Dedifferentiated amniotic fluid mesenchymal stem cell (primary cell): ENCODE results near the gene GFER.

ENCODE experiments used
- DNase-seq: peaks from one replicate; pipeline ENCODE4 v3.0.0-alpha.2; 2016; ENCODE audit errors: extremely low spot score

Gene GFER

GRCh38 chr16:1974157-1975070 is 9.6 kb upstream of the GFER start:
- DNase-seq: no peak

- no peak for DNase-seq
Observed at GRCh38 chr16:1975432-1976215, 8.4 kb upstream of the GFER start.

GRCh38 chr16:1976216-1976520 is 7.8 kb upstream of the GFER start:
- DNase-seq: no peak

- DNase-seq: no peak
Observed at GRCh38 chr16:1976951-1977874, 6.8 kb upstream of the GFER start.

- no peak for DNase-seq
Observed at GRCh38 chr16:1977875-1978268, 6.1 kb upstream of the GFER start.

- DNase-seq: no peak
Observed at GRCh38 chr16:1978476-1979120, 5.4 kb upstream of the GFER start.

GRCh38 chr16:1979271-1980029 is 4.5 kb upstream of the GFER start:
- no peak for DNase-seq

- no peak for DNase-seq
Observed at GRCh38 chr16:1980030-1980769, 3.8 kb upstream of the GFER start.

- DNase-seq: no peak
Observed at GRCh38 chr16:1980770-1981087, 3.3 kb upstream of the GFER start.

GRCh38 chr16:1981398-1981836 is 2.6 kb upstream of the GFER start, which contains the start of gene NOXO1:
NOXO1 (minus strand) TSS chr16:1981469; CDS start chr16:1981179, 290 bp downstream.
- no peak for DNase-seq

- no peak for DNase-seq
Observed at GRCh38 chr16:1982013-1982433, 2.0 kb upstream of the GFER start.

- no peak for DNase-seq
Observed at GRCh38 chr16:1982991-1983543, 926 bp upstream of the GFER start.

- no peak for DNase-seq
Observed at GRCh38 chr16:1984347-1985225, 593 bp downstream of the GFER start.

- DNase-seq: no peak
Observed at GRCh38 chr16:1985466-1986150, 1.6 kb downstream of the GFER start.

GRCh38 chr16:1987198-1987597 is 3.2 kb downstream of the GFER start:
- DNase-seq: no peak

- no peak for DNase-seq
Observed at GRCh38 chr16:1989209-1990100, 5.5 kb downstream of the GFER start, which contains the start of gene SYNGR3. SYNGR3 (plus strand) TSS chr16:1989970; CDS start chr16:1990103, 133 bp downstream.

- DNase-seq: no peak
Observed at GRCh38 chr16:1990101-1990350, 6.0 kb downstream of the GFER start.
